ENCODE measurements around the gene SERPINB8.
"Not testable (repeated sequence)": the region's sequence is repeated elsewhere in the genome, so short reads cannot be mapped to it uniquely, and the experiment has no call there.

The SERPINB8 gene

GRCh38 chr18:63969942-63970808 is at the start of gene SERPINB8:
Gene SERPINB8 (plus strand): TSS chr18:63970081. CDS start chr18:63978309, 8,228 bp downstream.
- DNase-seq: peak; percentile 59 to 69

- no peak for DNase-seq
These were observed 47.8 kb upstream of the SERPINB8 start for GRCh38 chr18:63922049-63922448.

- no peak for DNase-seq
These were observed 45.3 kb upstream of the SERPINB8 start for GRCh38 chr18:63924551-63924950.

GRCh38 chr18:63928331-63928730 is 41.5 kb upstream of the SERPINB8 start:
- DNase-seq: no peak

- DNase-seq: not testable (repeated sequence)
These were observed 40.5 kb upstream of the SERPINB8 start for GRCh38 chr18:63929369-63929768.

- no peak for DNase-seq
These were observed 39.0 kb upstream of the SERPINB8 start for GRCh38 chr18:63930773-63931354.

GRCh38 chr18:63936156-63936931 is 33.5 kb upstream of the SERPINB8 start:
- peak; percentile 25 to 41 for DNase-seq

GRCh38 chr18:63936932-63937393 is 32.9 kb upstream of the SERPINB8 start:
- DNase-seq: no peak

- no peak for DNase-seq
These were observed 29.9 kb upstream of the SERPINB8 start for GRCh38 chr18:63940008-63940407.

- not testable (repeated sequence) for DNase-seq
These were observed 29.3 kb upstream of the SERPINB8 start for GRCh38 chr18:63940543-63941050.

- no peak for DNase-seq
These were observed 22.7 kb upstream of the SERPINB8 start for GRCh38 chr18:63947051-63947790.

- peak in 1 of 2 experiments; percentile 53 for DNase-seq
These were observed 20.7 kb upstream of the SERPINB8 start, which contains the start of gene HMSD for GRCh38 chr18:63949068-63949737. Gene HMSD (plus strand): TSS chr18:63949301. CDS start chr18:63953456, 4,155 bp downstream.

- DNase-seq: no peak
These were observed 18.6 kb upstream of the SERPINB8 start for GRCh38 chr18:63951302-63951705.

- peak in 1 of 2 experiments; percentile 2 for DNase-seq
These were observed 16.1 kb upstream of the SERPINB8 start for GRCh38 chr18:63953811-63954210.

GRCh38 chr18:63956755-63957154 is 13.1 kb upstream of the SERPINB8 start:
- no peak for DNase-seq

- no peak for DNase-seq
These were observed 9.0 kb upstream of the SERPINB8 start for GRCh38 chr18:63960891-63961290.

GRCh38 chr18:63961435-63961980 is 8.4 kb upstream of the SERPINB8 start:
- no peak for DNase-seq

- no peak for DNase-seq
These were observed 7.7 kb upstream of the SERPINB8 start for GRCh38 chr18:63962137-63962536.

GRCh38 chr18:63963615-63964256 is 6.1 kb upstream of the SERPINB8 start:
- DNase-seq: peak in 1 of 2 experiments; percentile 10

- no peak for DNase-seq
These were observed 5.0 kb upstream of the SERPINB8 start for GRCh38 chr18:63964908-63965307.

All from NCI-H187 (cell line).